Stimulated activated naive B cell treated with anti-CD40 and anti-IgM and Interleukin-4, amounts not matched to agents 10 μg/mL and 1 μg/mL and 100 μg/mL, for 72 hours (primary cell): ENCODE measurements around the gene EXO5.
"Not testable (repeated sequence)": the region's sequence is repeated elsewhere in the genome, so short reads cannot be mapped to it uniquely, and the experiment has no call there.

Source experiments
- ATAC-seq, 2 donors: fragments of 150-1000 bp; cut with Tn5 transposase; replicated peaks; 2 replicates each; pipeline ENCODE4 v1.10.0; 2021; ENCODE audit warnings: moderate library complexity in 1 of 2
- DNase-seq: peaks from one replicate; pipeline ENCODE4 v3.0.0; 2021
- H3K27ac Mint-ChIP-seq: one replicate; pipeline ENCODE4 v1.8.0; 2022; ENCODE audit warnings: mild to moderate bottlenecking, mixed read lengths
- H3K27me3 Mint-ChIP-seq, 2 donors: one replicate each; pipeline ENCODE4 v1.8.0; 2022; ENCODE audit warnings: mixed read lengths in 2 of 2
- H3K36me3 Mint-ChIP-seq, 2 donors: one replicate each; pipeline ENCODE4 v1.8.0; 2022; ENCODE audit warnings: mixed read lengths in 2 of 2, mild to moderate bottlenecking in 1 of 2
- H3K4me1 Mint-ChIP-seq, 2 donors: one replicate each; pipeline ENCODE4 v1.8.0; 2022; ENCODE audit warnings: mixed read lengths in 2 of 2, mild to moderate bottlenecking in 1 of 2
- H3K4me3 Mint-ChIP-seq, 2 donors: one replicate each; pipeline ENCODE4 v1.8.0; 2022; ENCODE audit warnings: mild to moderate bottlenecking in 2 of 2, mixed read lengths in 2 of 2, moderate library complexity in 1 of 2
- H3K9me3 Mint-ChIP-seq, 2 donors: one replicate each; pipeline ENCODE4 v1.8.0; 2022; ENCODE audit warnings: mixed read lengths in 2 of 2, mild to moderate bottlenecking in 1 of 2

The EXO5 gene, protein sequence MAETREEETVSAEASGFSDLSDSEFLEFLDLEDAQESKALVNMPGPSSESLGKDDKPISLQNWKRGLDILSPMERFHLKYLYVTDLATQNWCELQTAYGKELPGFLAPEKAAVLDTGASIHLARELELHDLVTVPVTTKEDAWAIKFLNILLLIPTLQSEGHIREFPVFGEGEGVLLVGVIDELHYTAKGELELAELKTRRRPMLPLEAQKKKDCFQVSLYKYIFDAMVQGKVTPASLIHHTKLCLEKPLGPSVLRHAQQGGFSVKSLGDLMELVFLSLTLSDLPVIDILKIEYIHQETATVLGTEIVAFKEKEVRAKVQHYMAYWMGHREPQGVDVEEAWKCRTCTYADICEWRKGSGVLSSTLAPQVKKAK

GRCh38 chr1:40508375-40509341 lies at the start of gene EXO5:
Gene EXO5 (plus strand): TSS chr1:40508767. CDS start chr1:40514545, 5,778 bp downstream.
- Mint-ChIP-seq H3K36me3 (peaks cover 39 to 50% of the 10 kb centered on the region in 2 donors), H3K9me3 (peaks cover 20 to 21% of the 10 kb centered on the region in 2 donors)
- DNase-seq: peak; percentile 86

GRCh38 chr1:40462956-40463590 lies 45.5 kb upstream of the EXO5 start:
- Mint-ChIP-seq H3K9me3 (peaks cover 44 to 60% of the 10 kb centered on the region in 2 donors), H3K4me1 (no peaks in the 10 kb centered on the region), H3K27me3 (no peaks in the 10 kb centered on the region), H3K36me3 (peaks cover 74 to 93% of the 10 kb centered on the region in 2 donors), H3K27ac (peak overlapping the region; percentile 71), H3K4me3 (no peak overlapping the region)
- ATAC-seq (no peak), DNase-seq (no peak)

More at GRCh38 chr1:40508375-40509341, at the start of gene EXO5:
- H3K4me1 Mint-ChIP-seq: peaks cover 9 to 11% of the 10 kb centered on the region in 2 donors
- peak within 1 kb of the TSS; percentile 96 for H3K27ac Mint-ChIP-seq
- no peaks in the 10 kb centered on the region for H3K27me3 Mint-ChIP-seq
- peak within 1 kb of the TSS; percentile 88 to 94 for H3K4me3 Mint-ChIP-seq
- ATAC-seq: peak; percentile 98 to 99

GRCh38 chr1:40469327-40469726 lies 39.2 kb upstream of the EXO5 start:
- Mint-ChIP-seq H3K4me1 (no peaks in the 10 kb centered on the region), H3K36me3 (peaks cover 56 to 71% of the 10 kb centered on the region in 2 donors), H3K27ac (no peak overlapping the region), H3K9me3 (peaks cover 41 to 51% of the 10 kb centered on the region in 2 donors), H3K27me3 (no peaks in the 10 kb centered on the region), H3K4me3 (no peak overlapping the region)
- no peak for ATAC-seq
- DNase-seq: no peak

DNA sequence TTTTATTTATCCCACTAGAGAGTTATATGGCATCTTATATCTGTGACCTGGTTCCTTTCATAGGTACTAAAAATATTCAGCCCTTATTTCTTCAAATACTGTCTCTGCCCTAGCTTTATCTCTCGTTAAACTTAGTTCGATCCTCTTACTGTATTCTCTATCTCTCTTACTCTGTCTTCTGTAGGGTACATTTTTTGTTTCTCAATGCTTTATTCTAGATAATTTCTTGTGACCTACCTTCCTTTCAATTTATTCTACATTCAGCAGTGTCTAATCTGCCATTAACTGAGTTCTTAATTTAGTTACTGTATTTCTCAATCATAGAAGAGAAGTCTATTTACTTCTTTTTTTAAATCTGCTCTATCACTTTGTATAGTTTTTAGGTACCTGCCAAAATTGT lies 33.3 kb upstream of the EXO5 start:
- ATAC-seq (no peak), DNase-seq (no peak)
- H3K27me3 Mint-ChIP-seq: no peaks in the 10 kb centered on the region
- peaks cover 25 to 36% of the 10 kb centered on the region in 2 donors for H3K36me3 Mint-ChIP-seq
- H3K4me1 Mint-ChIP-seq: peaks cover 12 to 19% of the 10 kb centered on the region in 2 donors
- H3K27ac Mint-ChIP-seq: no peak overlapping the region
- peaks cover 16 to 21% of the 10 kb centered on the region in 2 donors for H3K9me3 Mint-ChIP-seq
- no peak overlapping the region for H3K4me3 Mint-ChIP-seq

DNA sequence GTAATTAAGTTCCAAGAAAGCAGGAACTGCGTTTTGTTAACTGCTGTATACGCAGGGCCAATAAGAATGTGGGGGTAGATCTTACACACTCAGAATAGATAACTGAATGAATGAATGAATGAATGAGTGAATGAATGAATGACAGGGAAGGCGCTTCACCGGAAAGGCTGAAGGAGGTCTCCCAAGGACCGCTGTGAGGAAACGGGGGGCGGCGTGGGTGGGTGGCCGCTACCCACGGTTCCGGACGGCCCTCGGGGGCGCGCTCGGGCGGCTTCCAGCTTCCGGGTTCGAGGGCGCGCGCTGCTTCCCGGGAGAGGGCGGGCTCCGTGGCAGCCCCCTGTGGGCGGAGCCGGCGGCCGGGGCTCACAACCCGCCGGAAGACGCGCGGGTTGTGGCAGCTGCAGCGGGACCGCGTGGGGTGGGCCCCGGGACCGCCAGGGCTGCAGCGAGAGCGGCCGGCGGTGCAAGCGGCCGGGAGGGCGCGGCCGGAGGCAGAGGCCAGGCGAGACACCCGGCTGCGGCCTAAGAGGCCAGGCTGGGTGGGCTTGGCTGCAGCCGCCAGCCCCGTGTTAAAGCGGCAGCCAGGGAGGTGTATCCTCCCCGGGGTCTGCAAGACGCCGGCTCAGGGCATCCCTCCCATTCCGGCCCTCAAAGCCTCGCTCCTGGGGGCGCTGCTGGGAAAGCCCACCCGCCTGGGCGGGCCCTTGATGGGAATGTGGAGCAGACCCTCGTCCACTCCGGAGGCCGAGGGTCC lies 31.5 kb upstream of the EXO5 start, which contains the start of gene ZFP69:
ZFP69 (plus strand) TSS at position 367 of the 754 bp plus-strand sequence. CDS start 2,072 bp downstream, outside the sequence.
- peak within 1 kb of the TSS; percentile 82 to 85 for H3K4me3 Mint-ChIP-seq
- H3K9me3 Mint-ChIP-seq: peaks cover 13 to 18% of the 10 kb centered on the region in 2 donors
- DNase-seq (peak; percentile 78), ATAC-seq (peak; percentile 92 to 94)
- H3K27me3 Mint-ChIP-seq: no peaks in the 10 kb centered on the region
- peaks cover 12 to 19% of the 10 kb centered on the region in 2 donors for H3K4me1 Mint-ChIP-seq
- peak within 1 kb of the TSS; percentile 80 for H3K27ac Mint-ChIP-seq
- H3K36me3 Mint-ChIP-seq: peaks cover 27 to 40% of the 10 kb centered on the region in 2 donors

DNA sequence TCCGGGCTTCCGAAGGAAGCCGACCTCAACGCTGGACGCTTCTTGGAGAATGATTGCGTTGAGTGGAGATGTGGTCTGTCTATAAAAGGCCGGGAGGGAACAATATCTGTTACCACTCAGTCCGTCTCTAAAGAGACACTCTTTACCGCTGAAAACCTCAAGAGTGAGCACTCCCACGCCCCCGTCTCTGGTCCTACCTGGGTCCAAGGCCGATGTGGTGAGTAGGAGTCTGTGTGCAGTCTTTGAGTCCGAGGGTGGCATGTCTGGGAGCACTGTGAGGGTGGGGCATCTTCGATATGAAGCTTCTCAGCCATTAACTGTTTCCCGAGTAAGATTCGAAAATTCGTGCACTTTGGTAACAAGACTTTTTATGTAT lies 30.9 kb upstream of the EXO5 start:
- H3K27me3 Mint-ChIP-seq: no peaks in the 10 kb centered on the region
- DNase-seq: peak; percentile 6
- H3K36me3 Mint-ChIP-seq: peaks cover 30 to 43% of the 10 kb centered on the region in 2 donors

DNA sequence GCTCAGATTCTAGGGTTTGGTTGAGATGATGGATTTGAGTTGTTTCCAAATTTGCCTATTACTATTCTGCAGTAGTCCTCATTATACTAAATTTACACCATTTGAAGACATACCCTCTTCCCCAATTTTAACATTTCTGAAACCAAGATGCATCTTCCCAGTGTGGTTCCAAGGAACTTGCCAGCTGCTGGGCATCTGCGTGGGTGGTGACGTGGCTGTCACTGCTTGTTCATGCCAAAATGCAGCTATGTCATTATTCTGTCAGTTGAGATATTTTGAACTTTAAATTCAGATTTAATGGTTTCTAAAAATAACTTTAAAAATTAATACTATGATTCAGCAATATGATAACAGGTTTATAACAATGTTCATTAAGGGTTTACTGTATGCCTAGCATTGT lies 30.3 kb upstream of the EXO5 start:
- Mint-ChIP-seq H3K36me3 (peaks cover 30 to 42% of the 10 kb centered on the region in 2 donors), H3K27me3 (no peaks in the 10 kb centered on the region), H3K4me3 (peak overlapping the region; percentile 82 to 85), H3K4me1 (peaks cover 12 to 19% of the 10 kb centered on the region in 2 donors), H3K27ac (peak overlapping the region; percentile 76), H3K9me3 (peaks cover 5 to 11% of the 10 kb centered on the region in 2 donors)
- no peak for DNase-seq
- no peak for ATAC-seq

More for the DNA sequence above, 30.9 kb upstream of the EXO5 start:
- H3K9me3 Mint-ChIP-seq: peaks cover 10 to 16% of the 10 kb centered on the region in 2 donors
- peaks cover 12 to 19% of the 10 kb centered on the region in 2 donors for H3K4me1 Mint-ChIP-seq
- peak; percentile 55 to 57 for ATAC-seq
- peak overlapping the region; percentile 76 for H3K27ac Mint-ChIP-seq
- H3K4me3 Mint-ChIP-seq: peak overlapping the region; percentile 82 to 85

- ATAC-seq: no peak
- Mint-ChIP-seq H3K36me3 (peaks cover 36 to 51% of the 10 kb centered on the region in 2 donors), H3K9me3 (peaks cover 5 to 6% of the 10 kb centered on the region in 2 donors), H3K27ac (no peak overlapping the region), H3K4me3 (no peak overlapping the region), H3K27me3 (no peaks in the 10 kb centered on the region), H3K4me1 (peaks cover 12 to 19% of the 10 kb centered on the region in 2 donors)
- DNase-seq: no peak
Observed at GRCh38 chr1:40479156-40479555, 29.4 kb upstream of the EXO5 start.

DNA sequence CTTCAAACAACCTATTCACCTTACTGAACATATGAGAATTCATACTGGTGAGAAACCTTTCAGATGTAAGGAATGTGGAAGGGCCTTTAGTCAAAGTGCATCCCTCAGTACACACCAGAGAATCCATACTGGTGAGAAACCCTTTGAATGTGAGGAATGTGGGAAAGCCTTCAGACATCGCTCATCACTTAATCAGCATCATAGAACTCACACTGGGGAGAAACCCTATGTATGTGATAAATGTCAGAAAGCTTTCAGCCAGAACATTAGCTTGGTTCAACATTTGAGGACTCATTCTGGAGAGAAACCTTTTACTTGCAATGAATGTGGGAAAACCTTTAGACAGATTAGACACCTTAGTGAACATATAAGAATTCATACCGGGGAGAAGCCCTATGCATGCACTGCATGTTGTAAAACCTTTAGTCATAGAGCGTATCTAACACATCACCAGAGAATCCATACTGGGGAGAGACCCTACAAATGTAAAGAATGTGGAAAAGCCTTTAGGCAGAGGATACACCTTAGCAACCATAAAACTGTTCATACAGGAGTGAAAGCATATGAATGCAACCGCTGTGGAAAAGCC lies 13.2 kb upstream of the EXO5 start:
- no peak overlapping the region for H3K27ac Mint-ChIP-seq
- no peak for DNase-seq
- peaks cover 30 to 51% of the 10 kb centered on the region in 2 donors for H3K9me3 Mint-ChIP-seq
- no peaks in the 10 kb centered on the region for H3K27me3 Mint-ChIP-seq
- H3K36me3 Mint-ChIP-seq: peaks cover 72 to 83% of the 10 kb centered on the region in 2 donors
- ATAC-seq: no peak
- no peak overlapping the region for H3K4me3 Mint-ChIP-seq
- H3K4me1 Mint-ChIP-seq: no peaks in the 10 kb centered on the region

DNA sequence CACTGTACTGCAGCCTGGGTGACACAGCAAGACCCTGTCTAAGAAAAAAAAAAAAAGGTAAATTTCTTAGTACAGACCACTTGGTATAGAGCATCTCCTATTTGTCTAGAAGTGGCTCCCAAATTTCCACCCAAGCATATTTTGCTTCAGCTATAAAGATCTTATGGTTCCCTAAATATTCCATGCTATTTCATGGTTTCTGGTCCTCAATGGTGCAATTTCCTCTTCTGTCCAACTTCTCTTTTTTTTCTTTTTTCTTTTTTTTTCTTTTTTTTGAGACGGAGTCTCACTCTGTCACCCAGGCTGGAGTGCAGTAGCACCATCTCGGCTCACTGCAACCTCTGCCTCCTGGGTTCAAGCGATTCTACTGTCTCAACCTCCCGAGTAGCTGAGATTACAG lies 5.9 kb upstream of the EXO5 start:
- H3K36me3 Mint-ChIP-seq: peaks cover 58 to 74% of the 10 kb centered on the region in 2 donors
- H3K9me3 Mint-ChIP-seq: peaks cover 30 to 40% of the 10 kb centered on the region in 2 donors
- H3K4me1 Mint-ChIP-seq, H3K27ac Mint-ChIP-seq, H3K4me3 Mint-ChIP-seq, DNase-seq, H3K27me3 Mint-ChIP-seq, ATAC-seq: not testable (repeated sequence)

- peaks cover 9 to 11% of the 10 kb centered on the region in 2 donors for H3K4me1 Mint-ChIP-seq
- H3K9me3 Mint-ChIP-seq: peaks cover 20 to 24% of the 10 kb centered on the region in 2 donors
- peak overlapping the region; percentile 96 for H3K27ac Mint-ChIP-seq
- ATAC-seq (no peak), DNase-seq (no peak)
- no peaks in the 10 kb centered on the region for H3K27me3 Mint-ChIP-seq
- peak overlapping the region; percentile 88 to 94 for H3K4me3 Mint-ChIP-seq
- H3K36me3 Mint-ChIP-seq: peaks cover 41 to 55% of the 10 kb centered on the region in 2 donors
Observed at GRCh38 chr1:40507973-40508372, 594 bp upstream of the EXO5 start.

GRCh38 chr1:40519517-40519916 lies 10.9 kb downstream of the EXO5 start:
- Mint-ChIP-seq H3K27ac (no peak overlapping the region), H3K4me1 (no peaks in the 10 kb centered on the region), H3K36me3 (peaks cover 36 to 50% of the 10 kb centered on the region in 2 donors), H3K27me3 (peaks cover 7 to 8% of the 10 kb centered on the region in 2 donors), H3K4me3 (no peak overlapping the region), H3K9me3 (peaks cover 12 to 19% of the 10 kb centered on the region in 2 donors)
- no peak for ATAC-seq
- DNase-seq: no peak
